Measurements from ENCODE around the gene ACOT7.
"Not testable (repeated sequence)": the region's sequence is repeated elsewhere in the genome, so short reads cannot be mapped to it uniquely, and the experiment has no call there.

DNA sequence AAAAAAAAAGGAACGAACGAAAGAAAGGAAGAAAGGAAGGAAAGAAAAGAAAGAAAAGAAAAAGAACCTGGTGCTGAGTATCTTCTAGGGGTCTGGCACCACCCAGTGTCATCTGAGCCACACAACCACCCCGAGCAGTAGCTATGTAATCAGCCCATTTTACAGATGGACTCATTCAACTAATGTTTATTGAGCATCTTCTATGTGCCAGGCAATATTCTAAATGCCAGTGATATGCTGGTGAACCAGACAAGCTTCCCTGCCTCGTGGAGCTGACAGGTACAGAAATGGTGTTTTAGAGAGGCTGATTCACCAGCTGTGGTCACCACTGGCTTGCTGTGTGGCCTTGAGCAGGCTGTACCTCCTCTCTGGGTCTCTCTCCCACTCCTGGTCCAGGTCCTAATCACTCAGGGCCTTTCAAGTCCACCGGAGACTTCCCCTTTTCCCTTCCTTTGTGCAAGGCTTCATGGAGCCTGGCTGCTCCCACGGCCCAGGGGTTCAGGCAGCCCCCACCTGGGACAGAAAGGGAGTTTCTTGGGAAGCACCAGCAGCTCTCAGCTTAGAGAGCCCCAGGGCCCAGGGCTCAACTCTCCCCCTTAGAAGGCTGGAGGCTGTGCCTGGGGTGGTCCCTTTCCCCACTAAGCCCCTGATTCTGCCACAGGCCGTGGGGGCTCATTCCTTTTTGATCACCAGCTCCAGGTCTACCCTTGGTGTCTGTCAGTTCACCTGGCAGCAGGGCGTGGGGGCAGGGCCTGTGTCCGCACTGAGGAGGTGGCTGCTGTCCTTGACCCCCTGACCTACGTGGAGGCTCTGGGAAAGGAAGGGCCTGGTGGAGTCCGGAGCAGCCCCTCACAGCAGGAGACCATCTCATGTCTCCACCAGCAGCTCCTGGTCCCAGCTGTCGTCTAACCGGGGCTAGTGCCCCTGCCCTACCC is 38.3 kb upstream of the ACOT7 start:
- TF ChIP-seq, protein P1, sequence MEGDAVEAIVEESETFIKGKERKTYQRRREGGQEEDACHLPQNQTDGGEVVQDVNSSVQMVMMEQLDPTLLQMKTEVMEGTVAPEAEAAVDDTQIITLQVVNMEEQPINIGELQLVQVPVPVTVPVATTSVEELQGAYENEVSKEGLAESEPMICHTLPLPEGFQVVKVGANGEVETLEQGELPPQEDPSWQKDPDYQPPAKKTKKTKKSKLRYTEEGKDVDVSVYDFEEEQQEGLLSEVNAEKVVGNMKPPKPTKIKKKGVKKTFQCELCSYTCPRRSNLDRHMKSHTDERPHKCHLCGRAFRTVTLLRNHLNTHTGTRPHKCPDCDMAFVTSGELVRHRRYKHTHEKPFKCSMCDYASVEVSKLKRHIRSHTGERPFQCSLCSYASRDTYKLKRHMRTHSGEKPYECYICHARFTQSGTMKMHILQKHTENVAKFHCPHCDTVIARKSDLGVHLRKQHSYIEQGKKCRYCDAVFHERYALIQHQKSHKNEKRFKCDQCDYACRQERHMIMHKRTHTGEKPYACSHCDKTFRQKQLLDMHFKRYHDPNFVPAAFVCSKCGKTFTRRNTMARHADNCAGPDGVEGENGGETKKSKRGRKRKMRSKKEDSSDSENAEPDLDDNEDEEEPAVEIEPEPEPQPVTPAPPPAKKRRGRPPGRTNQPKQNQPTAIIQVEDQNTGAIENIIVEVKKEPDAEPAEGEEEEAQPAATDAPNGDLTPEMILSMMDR (conservative IDR thresholded peaks at IDR 0.05; ENCODE audit: low read length): not testable (repeated sequence)
- not testable (repeated sequence) for TF ChIP-seq EZH2phosphoT487 (IDR thresholded peaks at IDR 0.05; ENCODE audit: borderline replicate concordance, low read depth, low read length)

Measured in OCI-LY7 (cell line).